Retinal pigment epithelial cell (primary cell): Measurements from ENCODE around the gene TBC1D22A.

Source experiments
- DNase-seq: peaks from one replicate; pipeline ENCODE4 v3.0.0-alpha.2; 2010; ENCODE audit warnings: low read depth
- H3K4me3 ChIP-seq: 2 replicates; pipeline ENCODE4 v1.5.1; 2011; ENCODE audit warnings: mild to moderate bottlenecking, low read length, control low read depth, moderate library complexity
- TF ChIP-seq, protein P1 (sequence below): conservative IDR thresholded peaks from 2 replicates; pipeline ENCODE4 v1.5.1; 2011; ENCODE audit warnings: low read depth, low read length, control low read depth, inconsistent platforms

The TBC1D22A gene

DNA sequence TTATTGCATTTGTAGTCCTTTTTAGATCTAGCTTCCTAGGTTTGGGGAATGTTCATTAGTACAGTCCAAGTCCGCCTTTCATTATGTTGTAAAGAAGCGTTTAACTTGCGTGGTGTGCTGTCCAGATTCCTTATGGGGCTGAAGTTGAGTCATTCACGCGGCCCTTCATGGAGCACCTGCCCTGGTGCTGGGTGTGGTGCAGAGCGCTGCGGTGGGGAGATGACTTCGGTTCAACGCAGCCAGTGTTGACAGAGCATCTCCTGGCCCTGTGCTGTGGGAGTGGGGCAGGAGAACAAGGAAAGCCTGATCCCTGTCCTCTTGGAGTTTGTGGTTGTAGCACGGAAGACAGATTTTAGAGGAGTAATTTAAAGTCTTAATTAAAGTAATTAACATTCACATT, 152.0 kb downstream of the TBC1D22A start:
- H3K4me3 ChIP-seq, result no peak overlapping the region
- DNase-seq, result no peak
- TF ChIP-seq, protein P1, sequence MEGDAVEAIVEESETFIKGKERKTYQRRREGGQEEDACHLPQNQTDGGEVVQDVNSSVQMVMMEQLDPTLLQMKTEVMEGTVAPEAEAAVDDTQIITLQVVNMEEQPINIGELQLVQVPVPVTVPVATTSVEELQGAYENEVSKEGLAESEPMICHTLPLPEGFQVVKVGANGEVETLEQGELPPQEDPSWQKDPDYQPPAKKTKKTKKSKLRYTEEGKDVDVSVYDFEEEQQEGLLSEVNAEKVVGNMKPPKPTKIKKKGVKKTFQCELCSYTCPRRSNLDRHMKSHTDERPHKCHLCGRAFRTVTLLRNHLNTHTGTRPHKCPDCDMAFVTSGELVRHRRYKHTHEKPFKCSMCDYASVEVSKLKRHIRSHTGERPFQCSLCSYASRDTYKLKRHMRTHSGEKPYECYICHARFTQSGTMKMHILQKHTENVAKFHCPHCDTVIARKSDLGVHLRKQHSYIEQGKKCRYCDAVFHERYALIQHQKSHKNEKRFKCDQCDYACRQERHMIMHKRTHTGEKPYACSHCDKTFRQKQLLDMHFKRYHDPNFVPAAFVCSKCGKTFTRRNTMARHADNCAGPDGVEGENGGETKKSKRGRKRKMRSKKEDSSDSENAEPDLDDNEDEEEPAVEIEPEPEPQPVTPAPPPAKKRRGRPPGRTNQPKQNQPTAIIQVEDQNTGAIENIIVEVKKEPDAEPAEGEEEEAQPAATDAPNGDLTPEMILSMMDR, result no peak

DNA sequence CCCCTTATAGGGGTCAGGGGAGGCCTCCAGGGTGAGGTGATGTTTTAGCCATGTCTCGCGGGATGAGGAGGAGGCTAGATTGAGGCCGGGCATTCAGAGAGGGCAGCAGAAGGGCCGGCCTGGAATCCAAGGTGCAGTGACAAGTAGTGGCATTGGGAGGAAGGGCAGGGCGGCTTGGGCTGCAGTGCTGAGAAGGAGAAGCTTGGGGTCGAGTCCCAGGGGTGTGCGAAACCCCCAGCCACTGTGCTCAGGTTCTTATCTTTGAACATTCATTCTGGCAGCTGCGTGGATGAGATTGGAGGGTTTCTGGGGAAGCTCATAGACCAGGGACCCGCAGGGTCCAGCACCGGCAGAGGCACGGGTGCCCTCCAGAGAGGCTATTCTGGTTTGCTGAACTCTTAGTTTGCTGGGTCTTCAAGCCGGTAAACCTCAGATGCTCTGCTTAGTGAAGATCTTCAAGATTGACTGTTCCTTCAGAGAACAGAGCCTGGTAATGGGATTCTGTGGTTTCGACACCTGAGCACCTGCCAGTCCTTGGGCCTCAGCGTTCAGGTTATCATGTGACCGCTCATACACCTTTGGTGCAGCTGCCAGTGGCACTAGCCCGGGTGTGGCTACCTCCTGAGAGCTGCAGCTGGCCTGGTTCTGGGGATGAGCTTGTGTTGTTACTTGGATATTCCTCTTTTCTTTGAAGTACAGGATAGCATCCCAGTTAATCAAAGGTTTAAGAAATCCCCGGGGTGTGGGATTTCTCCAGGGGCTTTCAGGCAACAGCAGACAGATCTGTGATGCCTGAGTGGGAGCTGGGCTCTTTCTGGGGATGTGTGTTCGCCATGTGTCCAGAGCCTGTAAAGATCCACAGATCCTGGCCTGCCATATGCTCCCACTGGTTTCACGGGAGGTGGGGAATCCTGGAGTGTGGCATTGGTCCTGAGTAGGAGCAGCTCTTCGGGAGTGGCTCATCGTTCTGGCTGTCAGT, 152.8 kb downstream of the TBC1D22A start:
- no peak for DNase-seq
- TF ChIP-seq, protein P1, result no peak
- no peak overlapping the region for H3K4me3 ChIP-seq

DNA sequence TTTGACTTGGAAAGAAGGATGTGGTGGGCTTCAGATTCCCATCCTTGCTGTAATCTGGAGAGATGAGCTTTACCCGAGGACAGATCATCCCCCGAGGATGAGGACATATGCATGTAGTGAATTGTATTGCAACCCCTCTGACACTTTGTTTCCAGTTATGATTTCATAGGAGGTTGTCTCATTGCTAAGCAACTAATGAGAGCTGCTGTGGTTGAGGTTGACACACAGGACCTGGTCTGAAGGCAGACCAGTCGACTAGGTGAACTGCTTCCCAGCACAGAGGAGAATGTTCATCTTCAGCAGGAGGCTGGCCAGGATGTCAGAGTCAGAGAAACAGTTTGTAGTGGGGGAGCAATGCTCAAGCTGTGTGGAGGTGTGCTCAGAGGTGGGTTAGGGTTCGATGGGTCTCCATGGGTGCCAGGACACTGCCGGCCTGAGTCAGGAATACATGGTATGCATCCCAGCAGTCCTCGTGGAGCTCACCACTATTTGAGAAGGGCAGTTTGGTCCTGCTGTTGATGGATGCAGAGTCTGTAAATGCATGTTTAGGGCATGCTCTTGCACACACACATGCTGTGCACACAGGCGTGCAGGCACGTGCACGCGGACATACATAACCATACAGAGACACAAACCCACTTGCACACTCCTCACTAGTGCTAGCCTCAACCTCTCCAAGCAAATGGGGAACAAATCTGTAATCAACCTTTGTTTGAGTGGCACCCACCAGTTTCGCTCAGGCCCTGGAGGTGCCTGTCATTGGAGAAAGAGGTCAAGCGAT, 153.7 kb downstream of the TBC1D22A start:
- no peak for DNase-seq
- TF ChIP-seq, protein P1, result no peak
- no peak overlapping the region for H3K4me3 ChIP-seq

DNA sequence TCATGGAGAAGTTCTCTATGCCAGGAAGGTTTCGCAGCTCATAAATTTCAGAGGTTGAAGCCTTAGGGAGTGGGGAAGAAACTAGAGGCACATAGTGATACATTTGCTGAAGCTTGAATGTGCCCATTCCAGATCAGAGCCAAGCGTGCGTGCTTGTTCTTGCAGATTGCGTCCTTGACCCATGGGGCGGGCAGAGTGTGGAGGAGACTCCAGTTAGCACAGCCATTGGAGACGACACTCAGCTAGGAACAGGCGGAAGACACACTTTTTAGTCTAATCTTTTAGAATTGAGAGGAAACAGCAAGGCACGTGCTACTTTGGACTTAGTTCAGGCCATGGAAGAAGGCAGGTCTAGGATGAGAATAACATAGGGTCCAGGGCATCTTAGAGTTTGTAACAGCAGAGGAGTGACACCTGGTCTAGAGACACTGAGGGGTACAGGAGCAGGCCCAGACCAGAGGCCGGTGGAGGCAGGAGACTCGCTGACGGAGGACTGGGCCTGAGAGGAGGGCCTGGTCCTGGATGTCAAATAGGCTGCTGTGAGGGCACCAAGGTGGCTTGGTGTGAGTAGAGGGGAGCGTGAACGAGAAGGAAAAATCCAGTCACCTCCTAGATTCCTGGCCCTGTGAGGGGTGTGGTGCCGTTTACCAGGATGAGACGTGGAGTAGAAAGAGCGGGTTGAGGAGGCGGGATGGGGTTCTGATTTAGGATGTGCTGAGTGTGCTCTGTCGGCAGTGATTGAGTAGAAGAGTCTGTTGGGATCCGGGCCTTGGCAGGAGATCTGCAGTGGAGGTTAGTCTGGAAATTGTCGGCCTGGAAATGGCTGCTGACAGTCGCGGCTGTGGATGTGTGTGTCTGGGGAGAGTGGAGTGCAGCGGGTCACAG, 154.7 kb downstream of the TBC1D22A start:
- H3K4me3 ChIP-seq, result no peak overlapping the region
- no peak for DNase-seq
- TF ChIP-seq, protein P1, result no peak

DNA sequence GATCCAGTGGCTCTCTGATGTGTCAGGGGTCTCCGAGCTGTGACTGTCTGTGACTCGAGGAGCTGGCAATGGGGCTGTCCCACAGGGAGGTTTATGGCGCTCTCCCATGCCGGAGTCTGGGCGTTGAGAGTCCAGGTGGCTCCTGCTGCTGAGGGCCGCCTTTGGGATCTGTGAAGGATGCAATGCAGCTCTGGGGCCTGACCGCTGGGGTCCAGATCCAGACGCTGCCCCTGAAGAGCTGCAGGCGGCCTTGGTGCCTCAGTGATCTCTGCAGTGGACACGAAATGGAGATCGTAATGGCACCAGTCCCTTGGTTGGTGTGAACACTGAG, 155.3 kb downstream of the TBC1D22A start:
- DNase-seq, result no peak
- TF ChIP-seq, protein P1, result no peak
- no peak overlapping the region for H3K4me3 ChIP-seq

DNA sequence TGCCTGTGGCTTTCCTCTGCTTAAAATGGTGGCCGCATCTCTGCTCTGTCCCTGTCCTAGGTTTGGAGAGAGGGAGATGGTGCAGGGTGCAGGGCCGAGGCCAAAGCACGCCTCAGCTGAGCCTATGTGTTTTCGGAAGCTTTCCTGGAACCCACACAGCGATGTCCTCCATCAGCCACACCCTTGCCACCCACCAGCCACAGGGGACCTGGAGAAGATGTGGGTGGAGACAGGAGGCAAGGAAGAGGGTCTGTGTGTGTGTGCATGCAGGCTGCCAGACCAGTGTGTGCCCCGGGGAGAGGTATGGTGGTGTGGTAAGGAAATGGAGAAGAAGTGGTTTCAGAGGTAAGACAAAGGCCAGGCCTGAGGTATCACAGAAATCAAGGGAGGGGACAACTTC, 155.7 kb downstream of the TBC1D22A start:
- TF ChIP-seq, protein P1, result no peak
- no peak overlapping the region for H3K4me3 ChIP-seq
- DNase-seq, result no peak
